AG09319 (cell line): ENCODE data around the gene UGT2B15.
"Not testable (repeated sequence)": the region's sequence is repeated elsewhere in the genome, so short reads cannot be mapped to it uniquely, and the experiment has no call there.

Source experiments
- DNase-seq: peaks from one replicate; pipeline ENCODE4 v3.0.0-alpha.2; 2010; ENCODE audit warnings: low read depth; ENCODE audit errors: extremely low read depth
- TF ChIP-seq, protein P1 (sequence below): IDR thresholded peaks from 2 replicates; pipeline ENCODE4 v1.5.1; 2011; ENCODE audit warnings: low read depth, mild to moderate bottlenecking, inconsistent platforms, low read length, moderate library complexity

UGT2B15 gene

DNA sequence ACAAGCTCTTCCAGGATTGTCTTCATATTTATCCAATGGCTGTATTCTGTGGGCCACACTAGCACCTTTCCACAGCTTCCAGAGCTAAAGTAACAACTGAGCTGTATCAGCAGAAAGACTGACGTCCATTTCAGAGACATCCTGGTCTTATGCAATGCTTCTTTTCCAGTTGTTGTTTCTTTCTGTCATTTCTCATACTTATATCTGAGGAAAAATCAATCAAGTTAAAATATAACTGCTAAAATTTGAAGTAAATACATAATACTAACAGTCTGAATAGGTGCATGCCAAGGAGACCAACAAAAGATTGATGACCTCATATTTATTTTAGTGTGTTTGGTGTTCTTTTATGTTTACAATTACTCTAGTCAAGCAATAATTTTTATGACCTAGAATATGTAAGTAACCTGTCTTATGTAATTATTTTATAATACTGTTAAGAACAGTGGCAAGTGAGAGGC is at the start of gene UGT2B15:
UGT2B15 (minus strand) TSS at position 174 of the 461 bp plus-strand sequence; CDS start at position 140, 34 bp downstream.
- DNase-seq: not testable (repeated sequence)

DNA sequence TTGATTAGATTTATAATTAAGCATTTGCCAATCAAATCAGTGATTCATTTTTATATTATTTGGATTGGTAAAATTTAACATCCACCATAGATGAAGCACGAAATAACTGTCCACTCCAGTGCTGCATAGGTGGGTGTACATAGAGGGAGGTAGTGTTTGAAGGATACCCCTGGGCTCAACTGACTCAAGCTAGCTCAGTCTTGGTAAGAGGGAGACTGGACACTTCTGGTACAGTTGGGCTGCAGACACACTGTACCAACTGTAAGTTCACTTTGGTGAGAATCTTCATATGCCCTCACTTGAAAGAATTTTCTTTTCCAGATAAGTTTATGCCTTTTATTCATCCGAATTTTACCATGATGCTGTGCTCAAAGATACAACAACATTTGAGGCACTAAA is 48.6 kb upstream of the UGT2B15 start:
- no peak for DNase-seq
- TF ChIP-seq, protein P1, sequence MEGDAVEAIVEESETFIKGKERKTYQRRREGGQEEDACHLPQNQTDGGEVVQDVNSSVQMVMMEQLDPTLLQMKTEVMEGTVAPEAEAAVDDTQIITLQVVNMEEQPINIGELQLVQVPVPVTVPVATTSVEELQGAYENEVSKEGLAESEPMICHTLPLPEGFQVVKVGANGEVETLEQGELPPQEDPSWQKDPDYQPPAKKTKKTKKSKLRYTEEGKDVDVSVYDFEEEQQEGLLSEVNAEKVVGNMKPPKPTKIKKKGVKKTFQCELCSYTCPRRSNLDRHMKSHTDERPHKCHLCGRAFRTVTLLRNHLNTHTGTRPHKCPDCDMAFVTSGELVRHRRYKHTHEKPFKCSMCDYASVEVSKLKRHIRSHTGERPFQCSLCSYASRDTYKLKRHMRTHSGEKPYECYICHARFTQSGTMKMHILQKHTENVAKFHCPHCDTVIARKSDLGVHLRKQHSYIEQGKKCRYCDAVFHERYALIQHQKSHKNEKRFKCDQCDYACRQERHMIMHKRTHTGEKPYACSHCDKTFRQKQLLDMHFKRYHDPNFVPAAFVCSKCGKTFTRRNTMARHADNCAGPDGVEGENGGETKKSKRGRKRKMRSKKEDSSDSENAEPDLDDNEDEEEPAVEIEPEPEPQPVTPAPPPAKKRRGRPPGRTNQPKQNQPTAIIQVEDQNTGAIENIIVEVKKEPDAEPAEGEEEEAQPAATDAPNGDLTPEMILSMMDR: no peak

DNA sequence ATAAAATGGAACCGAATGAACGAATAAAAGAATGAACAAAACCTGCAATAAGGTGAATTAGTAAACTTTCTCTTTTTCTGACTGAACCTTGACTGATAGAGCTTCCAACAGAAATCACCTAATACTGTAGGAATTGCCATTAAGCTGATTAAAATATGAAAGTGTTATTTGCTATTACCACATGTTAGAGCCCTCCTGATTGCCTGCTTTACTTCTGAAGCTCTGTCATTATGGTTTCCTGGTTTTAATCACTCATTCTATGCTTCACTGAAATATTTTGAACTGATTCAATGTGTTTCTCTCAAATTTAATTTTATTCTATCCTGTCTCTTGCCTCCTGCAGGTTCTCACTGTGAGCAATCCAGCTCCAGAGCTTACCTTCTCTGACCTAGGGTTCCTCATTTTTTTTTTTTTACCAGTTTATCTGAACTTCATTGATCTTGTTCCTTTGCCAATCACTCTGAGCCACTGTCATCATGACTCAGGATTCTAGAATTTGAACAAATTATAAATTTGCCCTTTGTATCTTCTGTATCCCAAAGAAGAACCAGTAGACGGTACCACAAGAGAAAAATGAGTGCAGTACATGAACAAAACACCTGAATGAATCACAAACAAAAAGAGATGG is 48.1 kb upstream of the UGT2B15 start:
- TF ChIP-seq, protein P1: no peak
- DNase-seq: no peak

DNA sequence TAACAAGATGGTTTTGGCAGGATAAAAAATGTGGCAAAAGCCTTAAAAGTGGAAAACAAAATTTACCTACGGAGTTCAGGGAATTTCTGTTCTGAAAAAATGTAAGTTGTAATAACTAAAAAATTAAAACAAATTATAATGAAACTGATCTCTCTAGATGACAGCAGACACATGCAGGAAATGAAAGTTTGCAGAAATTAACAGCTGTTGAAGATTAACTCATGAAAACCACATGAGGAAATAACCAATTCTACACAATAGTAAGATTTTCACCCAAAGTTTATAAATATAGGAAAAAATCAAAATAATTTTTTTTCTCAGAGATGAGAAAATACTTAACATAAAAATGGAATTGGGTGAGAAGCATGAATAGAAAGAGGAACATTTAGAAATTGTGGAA is 47.5 kb upstream of the UGT2B15 start:
- TF ChIP-seq, protein P1: no peak

DNA sequence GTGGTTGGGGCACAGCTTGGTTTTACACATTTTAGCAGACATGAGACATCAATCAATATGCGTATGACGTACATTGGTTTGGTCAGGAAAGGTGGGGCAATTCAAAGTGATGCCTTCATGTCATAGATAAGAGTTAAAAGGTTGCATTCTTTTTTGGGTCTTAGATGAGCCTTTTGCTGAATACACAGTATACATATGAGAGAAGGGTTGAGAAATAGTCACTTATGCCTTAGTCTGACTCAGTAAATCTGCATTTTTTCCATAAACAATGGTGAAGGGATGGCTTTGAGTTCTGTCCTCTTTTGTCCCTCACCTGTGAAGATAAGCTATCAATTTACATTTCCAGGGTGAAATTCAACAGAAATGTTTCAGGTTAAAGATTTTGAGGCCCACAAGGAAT is 43.9 kb upstream of the UGT2B15 start:
- TF ChIP-seq, protein P1: no peak
- no peak for DNase-seq

More for the DNA sequence above, 47.5 kb upstream of the UGT2B15 start:
- no peak for DNase-seq

DNA sequence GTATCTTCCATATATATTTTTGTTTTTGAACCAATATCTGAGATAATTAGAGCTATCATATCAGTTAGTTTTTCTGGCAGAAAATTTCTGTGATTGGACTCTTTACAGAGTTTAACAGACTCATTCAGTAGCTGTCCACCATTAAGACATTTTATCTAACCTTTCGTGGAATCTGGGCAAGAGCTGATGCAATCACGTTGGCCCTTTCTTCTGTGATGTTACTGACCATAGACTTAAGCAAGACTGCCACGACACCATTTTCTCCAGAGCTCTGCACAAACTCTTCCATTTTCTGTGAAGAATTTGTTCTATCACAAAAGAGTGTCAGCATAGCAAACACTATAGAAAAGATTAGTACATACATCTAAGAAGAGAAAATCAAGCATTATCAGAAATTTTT is 41.8 kb upstream of the UGT2B15 start:
- DNase-seq: no peak
- TF ChIP-seq, protein P1: no peak

DNA sequence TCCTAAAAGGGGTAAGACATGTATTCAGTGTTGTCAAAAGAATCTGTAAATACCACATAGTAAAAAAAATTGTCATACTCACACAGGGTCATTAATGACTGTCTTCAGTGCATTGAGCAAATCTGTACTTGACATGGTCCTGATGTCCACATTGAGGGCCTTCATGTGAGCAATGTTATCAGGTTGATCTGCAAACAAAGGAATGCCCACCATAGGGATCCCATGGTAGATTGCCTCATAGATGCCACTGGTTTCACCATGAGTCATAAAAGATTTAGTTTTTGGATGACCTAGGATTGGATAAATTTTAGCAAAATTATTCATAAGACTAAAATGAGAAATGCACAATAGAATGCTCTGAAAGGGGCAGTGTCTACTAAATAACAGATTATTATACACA is 38.1 kb upstream of the UGT2B15 start:
- DNase-seq: no peak
- TF ChIP-seq, protein P1: no peak

DNA sequence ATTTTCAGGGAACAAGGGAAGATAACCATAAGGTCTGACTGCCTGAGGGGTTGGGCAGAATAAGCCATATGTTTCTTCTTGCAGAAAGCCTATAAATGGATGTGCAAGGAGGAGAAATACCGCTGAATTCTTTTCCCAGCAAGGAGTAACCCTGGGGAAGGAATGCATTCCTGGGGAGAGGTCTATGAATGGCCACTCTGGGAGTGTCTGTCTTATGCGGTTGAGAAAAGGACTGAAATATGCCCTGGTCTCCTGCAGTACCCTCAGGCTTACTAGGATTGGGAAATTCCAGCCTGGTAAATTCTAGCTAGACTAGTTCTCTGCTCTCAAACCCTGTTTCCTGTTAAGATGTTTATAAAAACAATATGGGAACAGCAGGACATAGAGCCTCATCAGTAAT is 32.7 kb upstream of the UGT2B15 start:
- not testable (repeated sequence) for DNase-seq
